GM10248 (cell line): Measurements from ENCODE around the gene EGR1.

Experiments used
- CTCF ChIA-PET: fragments of 300-600 bp; sonication (Branson Sonifier 250); formaldehyde crosslinking; extraction: SDS; loops from one replicate; lab custom pipeline; 2021; ENCODE audit warnings: antibody characterized with exemption; lab: Yijun Ruan, JAX
- POLR2A ChIA-PET: fragments of 350-650 bp; sonication (Branson Sonifier 250); formaldehyde crosslinking; extraction: SDS; loops from one replicate; lab custom pipeline; 2020; ENCODE audit warnings: antibody characterized with exemption; lab: Yijun Ruan, JAX
- DNase-seq: peaks from one replicate; pipeline ENCODE4 v3.0.0; 2012; ENCODE audit errors: extremely low spot score
- TF ChIP-seq, protein P1 (sequence below): IDR thresholded peaks from 2 replicates; pipeline ENCODE4 v1.5.1; 2012; ENCODE audit warnings: mild to moderate bottlenecking, low read depth; ENCODE audit errors: extremely low read depth, missing control alignments, control extremely low read depth

EGR1 gene

DNA sequence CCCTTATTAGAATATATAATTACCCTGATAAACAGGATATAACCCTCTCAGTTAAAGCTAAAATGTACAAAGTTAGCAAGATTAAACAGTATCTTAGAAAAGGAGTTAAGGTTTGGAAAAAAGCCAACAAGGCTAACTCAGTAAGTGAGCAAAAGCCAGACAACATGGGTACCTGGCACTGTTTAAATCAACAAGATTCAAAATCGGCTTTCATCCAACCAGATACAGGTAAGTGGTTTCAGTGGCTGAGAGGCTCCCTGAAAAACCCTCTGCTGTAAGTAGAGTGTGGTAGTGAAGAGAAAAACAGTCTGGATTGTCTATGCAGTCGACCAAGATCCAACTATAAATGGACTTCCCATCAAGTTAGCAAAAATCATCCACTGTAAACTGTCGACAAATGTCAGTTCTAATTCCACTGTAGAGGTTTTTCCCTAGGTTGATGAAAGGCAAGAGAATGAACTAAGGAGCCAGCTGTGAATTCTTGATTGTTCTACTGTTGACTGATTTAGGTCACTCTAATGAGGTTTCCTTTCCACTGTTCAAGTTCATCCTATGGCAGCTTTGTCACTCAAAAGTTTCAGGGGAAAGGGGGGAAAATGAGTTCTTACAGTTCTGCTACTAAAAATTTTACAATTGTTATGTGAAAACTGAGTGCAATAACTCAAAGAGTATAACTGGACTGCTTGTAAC is 50.4 kb downstream of the EGR1 start:
- POLR2A ChIA-PET = no interaction called here
- no peak for DNase-seq
- TF ChIP-seq, protein P1, sequence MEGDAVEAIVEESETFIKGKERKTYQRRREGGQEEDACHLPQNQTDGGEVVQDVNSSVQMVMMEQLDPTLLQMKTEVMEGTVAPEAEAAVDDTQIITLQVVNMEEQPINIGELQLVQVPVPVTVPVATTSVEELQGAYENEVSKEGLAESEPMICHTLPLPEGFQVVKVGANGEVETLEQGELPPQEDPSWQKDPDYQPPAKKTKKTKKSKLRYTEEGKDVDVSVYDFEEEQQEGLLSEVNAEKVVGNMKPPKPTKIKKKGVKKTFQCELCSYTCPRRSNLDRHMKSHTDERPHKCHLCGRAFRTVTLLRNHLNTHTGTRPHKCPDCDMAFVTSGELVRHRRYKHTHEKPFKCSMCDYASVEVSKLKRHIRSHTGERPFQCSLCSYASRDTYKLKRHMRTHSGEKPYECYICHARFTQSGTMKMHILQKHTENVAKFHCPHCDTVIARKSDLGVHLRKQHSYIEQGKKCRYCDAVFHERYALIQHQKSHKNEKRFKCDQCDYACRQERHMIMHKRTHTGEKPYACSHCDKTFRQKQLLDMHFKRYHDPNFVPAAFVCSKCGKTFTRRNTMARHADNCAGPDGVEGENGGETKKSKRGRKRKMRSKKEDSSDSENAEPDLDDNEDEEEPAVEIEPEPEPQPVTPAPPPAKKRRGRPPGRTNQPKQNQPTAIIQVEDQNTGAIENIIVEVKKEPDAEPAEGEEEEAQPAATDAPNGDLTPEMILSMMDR = no peak
- CTCF ChIA-PET = interaction anchor here (1.3 to 7.6 kb wide), 4 partner anchors 10 to 164 kb away, joined by 3 to 53 read pairs (median 6); no protein-coding TSS in a partner anchor

- TF ChIP-seq, protein P1 = no peak
- POLR2A ChIA-PET = interaction anchor here (1.3 kb wide), 1 partner anchor 26 kb away, joined by 3 read pairs; the partner anchor contains the start of gene ETF1
- CTCF ChIA-PET = interaction anchor here (2.6 to 7.6 kb wide), 2 partner anchors 13 to 14 kb away, joined by 11 to 53 read pairs; no protein-coding TSS in a partner anchor
- no peak for DNase-seq
Observed at GRCh38 chr5:138517437-138517836, 52.2 kb downstream of the EGR1 start.
